Endometrium (tissue), 2 donors: ENCODE results near the gene JAKMIP1.

Experiments
- FAIRE-seq: peaks from 2 replicates; lab custom pipeline; 2012; peaks lifted over from hg19 to GRCh38; lab: Jason Lieb, UNC
- donor health status: control.
- donor health status: control.

Gene JAKMIP1

GRCh38 chr4:6201580-6202091 is 1.3 kb upstream of the JAKMIP1 start:
- FAIRE-seq: no peak

GRCh38 chr4:6200922-6201362 is 593 bp upstream of the JAKMIP1 start:
- no peak for FAIRE-seq

DNA sequence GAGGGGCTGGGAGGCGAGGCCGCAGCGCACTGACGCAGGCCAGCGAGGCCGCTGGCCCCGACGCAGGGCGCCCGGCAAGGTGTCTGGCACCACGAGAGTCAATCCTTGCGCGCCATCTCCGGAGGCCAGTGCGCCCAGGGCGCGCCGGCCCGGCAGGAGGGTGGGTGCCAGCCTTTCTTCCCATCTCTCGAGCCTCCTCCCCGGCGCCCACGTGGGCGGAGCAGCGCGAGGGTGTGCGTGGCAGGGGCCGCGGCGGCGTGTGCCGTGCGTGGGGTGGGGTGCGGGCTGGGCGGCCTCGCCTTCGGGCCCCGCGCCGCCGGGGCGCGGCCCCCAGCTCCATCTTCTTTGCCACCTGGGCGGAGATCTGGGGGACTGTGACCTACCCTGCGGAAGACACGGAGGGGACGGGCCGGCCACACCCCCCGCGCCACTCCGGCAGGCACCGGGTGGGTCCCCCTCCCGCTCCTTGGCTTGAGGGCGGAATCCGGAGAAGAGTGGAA is 877 bp downstream of the JAKMIP1 start:
- FAIRE-seq: no peak

DNA sequence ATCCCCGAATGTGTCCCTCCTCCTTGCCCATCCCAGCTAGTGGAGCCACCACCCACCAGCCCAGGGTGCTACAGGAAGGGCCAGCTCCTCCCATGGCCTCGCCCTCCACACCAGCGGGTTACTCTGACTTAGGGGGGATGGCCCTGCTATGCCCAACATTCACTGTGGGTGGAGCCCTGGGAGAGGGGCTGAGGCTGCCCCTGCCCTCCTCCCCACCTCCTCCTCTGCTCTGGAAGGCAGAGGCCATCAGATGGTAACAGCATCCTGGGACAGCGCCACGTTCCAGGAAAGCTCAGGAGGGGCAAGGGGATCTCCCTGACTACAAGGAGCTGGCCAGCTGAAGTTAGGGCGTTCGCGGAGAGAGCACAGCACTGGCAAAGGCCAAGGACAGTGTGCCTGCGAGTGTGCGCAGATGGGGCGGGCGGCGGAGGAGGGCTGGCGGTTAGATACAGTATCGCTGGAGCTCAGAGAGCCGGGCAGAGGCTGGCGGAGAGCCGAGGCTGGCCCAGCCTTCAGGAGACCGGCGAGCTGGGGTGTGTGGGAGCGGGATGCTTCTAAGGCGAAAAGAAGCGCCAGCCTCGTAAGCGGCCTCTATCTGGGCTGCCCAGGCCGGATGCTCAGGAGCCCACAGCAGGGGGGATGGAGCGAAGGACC is 1.5 kb downstream of the JAKMIP1 start:
- FAIRE-seq: no peak

- no peak for FAIRE-seq
Measured at GRCh38 chr4:6198278-6198677, 2.1 kb downstream of the JAKMIP1 start.

- FAIRE-seq: no peak
Measured at GRCh38 chr4:6197433-6198174, 2.7 kb downstream of the JAKMIP1 start.

DNA sequence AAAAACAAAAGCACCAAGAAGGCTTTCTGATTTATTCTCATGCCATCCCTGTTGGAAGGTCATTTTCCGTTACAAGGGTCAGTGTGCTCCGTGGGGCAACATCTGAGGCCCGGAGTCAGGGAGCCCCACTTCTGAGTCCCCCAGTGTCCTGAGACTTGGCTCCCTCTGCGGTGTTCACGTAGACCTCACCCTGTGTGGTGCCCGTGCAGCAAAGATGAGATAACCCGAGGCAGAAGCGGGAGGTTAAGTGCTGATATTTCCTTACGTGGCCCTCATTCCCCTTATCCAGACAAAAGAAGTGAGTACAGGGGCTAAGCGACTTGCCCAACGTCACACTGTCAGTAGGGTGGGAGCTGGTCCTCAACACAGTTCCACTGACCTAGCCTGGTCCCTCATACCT is 3.5 kb downstream of the JAKMIP1 start:
- no peak for FAIRE-seq

- FAIRE-seq: no peak
Measured at GRCh38 chr4:6196324-6196723, 4.0 kb downstream of the JAKMIP1 start.

GRCh38 chr4:6195602-6196319 is 4.6 kb downstream of the JAKMIP1 start:
- no peak for FAIRE-seq

DNA sequence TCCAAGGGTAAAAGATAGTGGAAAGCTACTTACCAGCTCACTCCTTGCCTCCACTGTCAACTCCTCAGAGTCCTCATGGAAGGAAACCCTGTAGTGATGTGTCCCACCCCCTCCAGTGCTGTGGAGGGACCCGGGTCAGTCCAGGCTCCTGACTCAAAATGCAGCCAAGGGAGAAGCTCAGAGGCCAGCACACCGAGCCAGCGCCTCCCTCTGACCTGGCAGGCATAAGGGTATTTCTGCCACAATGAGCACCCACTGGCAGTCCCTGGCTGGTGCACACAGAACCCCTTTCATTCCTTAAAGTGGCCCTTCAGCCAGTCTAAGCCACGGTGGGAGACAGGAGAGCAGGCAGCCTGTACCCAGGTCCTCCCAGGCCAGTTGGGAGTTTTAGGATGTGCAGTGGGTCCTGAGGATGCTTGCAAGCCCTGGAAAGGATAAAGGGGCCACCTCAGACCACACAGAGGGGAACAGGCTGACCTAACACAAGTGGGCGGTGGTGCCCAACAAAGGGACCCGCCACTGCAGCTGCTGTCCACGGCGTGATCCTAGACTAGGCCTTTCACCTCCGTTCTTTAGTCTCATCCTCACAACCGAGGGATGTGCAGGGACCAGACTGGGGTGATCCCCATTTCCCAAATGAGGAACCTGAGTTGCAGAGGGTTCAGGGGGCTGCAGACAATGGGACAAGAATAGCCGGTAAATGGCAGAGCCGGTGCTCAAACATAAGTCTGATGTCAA is 5.7 kb downstream of the JAKMIP1 start:
- FAIRE-seq: no peak

GRCh38 chr4:6193399-6193798 is 7.0 kb downstream of the JAKMIP1 start:
- no peak for FAIRE-seq

- FAIRE-seq: no peak
Measured at GRCh38 chr4:6192245-6192644, 8.1 kb downstream of the JAKMIP1 start.

- FAIRE-seq: no peak
Measured at GRCh38 chr4:6191448-6192130, 8.8 kb downstream of the JAKMIP1 start.

DNA sequence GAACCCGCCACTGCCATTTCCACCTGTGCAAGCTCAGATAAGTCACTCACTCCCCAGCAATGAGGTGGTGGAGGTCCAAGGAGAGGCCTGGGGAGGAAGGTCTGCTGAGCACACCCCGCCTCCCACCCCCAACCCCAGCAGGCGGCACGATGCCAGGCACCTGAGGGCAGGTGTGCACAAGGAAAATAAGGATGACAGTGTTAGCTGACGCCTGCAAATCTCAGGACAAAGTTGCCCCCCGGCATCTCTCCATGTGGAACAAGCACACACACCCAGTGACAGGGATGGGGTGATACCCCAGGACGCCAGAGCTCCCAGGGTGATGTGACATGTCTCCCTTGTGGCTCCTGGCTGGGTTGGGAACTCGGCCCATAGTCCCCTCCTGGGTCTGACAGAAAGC is 9.9 kb downstream of the JAKMIP1 start:
- FAIRE-seq: no peak

DNA sequence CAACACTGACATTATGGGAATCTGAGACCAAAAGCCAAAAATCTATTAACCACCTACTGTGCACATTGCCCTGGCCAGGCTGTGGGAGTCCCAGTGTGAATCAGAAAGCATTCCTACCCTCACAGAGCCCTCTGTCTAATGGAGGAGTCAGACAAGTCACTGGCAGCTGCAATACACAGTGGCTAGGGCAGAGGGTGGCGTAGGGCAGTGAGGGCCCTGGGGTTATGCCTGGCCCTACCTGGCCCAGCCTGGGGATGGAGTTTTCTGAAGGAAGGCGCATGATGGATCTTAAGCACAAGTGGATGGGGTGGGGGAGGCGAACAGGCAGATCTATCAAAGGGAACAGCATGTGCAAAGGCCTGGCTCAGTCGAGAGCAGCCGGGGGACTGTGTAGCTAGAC is 10.8 kb downstream of the JAKMIP1 start:
- no peak for FAIRE-seq

DNA sequence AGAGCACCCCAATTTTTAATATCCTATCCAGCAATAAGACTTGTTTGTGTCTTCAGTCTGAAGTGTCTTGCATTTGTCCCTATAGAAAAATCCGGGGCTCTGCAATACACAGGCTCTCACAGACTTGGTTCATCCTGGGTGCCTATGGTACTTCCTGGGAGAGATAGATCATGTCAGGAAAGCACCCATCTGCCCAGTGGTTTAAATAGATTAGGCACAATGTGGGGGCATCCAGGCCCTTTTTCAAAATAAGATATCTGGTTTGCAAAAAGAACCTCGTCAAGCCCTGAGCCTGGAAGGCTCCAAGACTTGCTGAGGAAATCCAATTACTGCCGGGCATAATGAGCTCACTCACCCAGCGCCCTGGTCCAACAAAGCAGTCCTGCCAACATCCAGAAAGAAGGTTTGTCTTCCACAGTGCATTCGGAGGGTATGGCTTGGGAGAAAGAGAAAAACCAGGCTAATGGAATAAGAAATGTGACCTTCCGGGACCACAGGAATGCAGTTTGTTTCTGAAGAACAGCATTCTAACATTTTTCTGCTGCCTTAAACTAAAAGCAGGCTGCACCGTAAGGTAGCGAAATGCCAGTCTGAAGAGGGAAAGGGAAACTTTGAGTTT is 11.6 kb downstream of the JAKMIP1 start:
- no peak for FAIRE-seq

DNA sequence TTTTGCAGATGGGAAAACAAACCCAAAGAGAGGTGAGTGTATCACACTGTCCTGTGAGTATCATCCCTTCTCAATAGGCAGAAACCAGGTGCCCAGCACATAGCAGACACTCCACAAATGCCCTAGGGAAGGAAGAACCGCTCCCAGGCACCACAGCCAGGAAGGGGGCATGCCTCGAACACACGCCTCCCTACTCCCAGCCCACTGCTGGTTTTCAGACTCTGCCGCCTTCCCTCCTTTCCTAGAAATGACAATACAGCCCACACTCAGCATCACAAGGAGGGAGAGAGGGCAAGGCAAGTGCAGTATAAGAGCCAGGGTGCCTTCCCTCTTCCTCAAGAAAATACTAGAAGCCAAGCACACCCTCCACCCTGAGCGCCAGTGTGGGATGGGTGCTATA is 16.2 kb downstream of the JAKMIP1 start:
- FAIRE-seq: no peak

DNA sequence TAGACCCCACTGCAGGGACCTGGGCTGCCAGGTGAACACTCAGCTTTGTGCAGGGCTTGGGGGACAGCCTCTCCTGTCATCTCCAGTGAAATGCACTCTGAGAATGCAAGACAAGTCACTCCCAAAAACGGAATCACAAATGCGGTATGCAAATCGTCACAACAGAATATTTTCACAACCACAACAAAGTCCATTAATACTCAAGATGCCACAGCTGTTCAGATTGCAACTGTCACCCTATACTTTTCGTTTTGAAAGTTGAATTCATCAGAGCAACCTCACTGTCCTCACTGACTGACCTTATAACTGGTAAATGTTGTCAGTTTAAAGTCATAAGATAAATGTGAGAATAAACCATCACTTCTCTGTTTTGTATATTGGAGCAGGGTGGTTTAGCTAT is 16.6 kb downstream of the JAKMIP1 start:
- FAIRE-seq: no peak

GRCh38 chr4:6182376-6183280 is 17.7 kb downstream of the JAKMIP1 start:
- no peak for FAIRE-seq
